HEK293T (cell line): Measurements from ENCODE around the gene MEF2D.

Source experiments
- CTCF ChIA-PET: fragments of 350-600 bp; formaldehyde crosslinking; extraction: SDS; loops from one replicate; lab custom pipeline; 2021; ENCODE audit warnings: antibody characterized with exemption, inconsistent platforms; lab: Yijun Ruan, JAX
- POLR2A ChIA-PET: fragments of 350-600 bp; formaldehyde crosslinking; extraction: SDS; loops from one replicate; lab custom pipeline; 2020; ENCODE audit warnings: antibody characterized with exemption, inconsistent platforms; lab: Yijun Ruan, JAX
- DNase-seq: peaks from one replicate; pipeline ENCODE4 v3.0.0; 2012; ENCODE audit warnings: mixed read lengths; ENCODE audit errors: extremely low spot score
- ARNT ChIP-seq: fragments of 450-650 bp; IDR thresholded peaks from 2 replicates; pipeline ENCODE4 v1.6.1; 2017; ENCODE audit warnings: mild to moderate bottlenecking
- BHLHE40 ChIP-seq: fragments of 450-650 bp; IDR thresholded peaks from 2 replicates; pipeline ENCODE4 v1.6.1; 2016; ENCODE audit warnings: mild to moderate bottlenecking, moderate library complexity, borderline replicate concordance
- CTBP1 ChIP-seq: fragments of 450-650 bp; IDR thresholded peaks from 2 replicates; pipeline ENCODE4 v1.6.1; 2016; ENCODE audit warnings: borderline replicate concordance
- ELF4 ChIP-seq: fragments of 450-650 bp; IDR thresholded peaks from 2 replicates; pipeline ENCODE4 v1.6.1; 2017; ENCODE audit warnings: antibody characterized with exemption
- FOXA1 ChIP-seq: fragments of 450-650 bp; IDR thresholded peaks from 2 replicates; pipeline ENCODE4 v1.6.1; 2016; ENCODE audit warnings: mild to moderate bottlenecking
- FOXK2 ChIP-seq: fragments of 450-650 bp; IDR thresholded peaks from 2 replicates; pipeline ENCODE4 v1.6.1; 2016; ENCODE audit warnings: mild to moderate bottlenecking
- FOXM1 ChIP-seq: fragments of 450-650 bp; IDR thresholded peaks from 2 replicates; pipeline ENCODE4 v1.6.1; 2017; ENCODE audit warnings: mild to moderate bottlenecking, borderline replicate concordance
- HDGF ChIP-seq: fragments of 450-650 bp; IDR thresholded peaks from 2 replicates; pipeline ENCODE4 v1.6.1; 2017; ENCODE audit warnings: antibody characterized with exemption, borderline replicate concordance
- L3MBTL2 ChIP-seq: fragments of 450-650 bp; conservative IDR thresholded peaks from 2 replicates; pipeline ENCODE4 v1.6.1; 2016; ENCODE audit warnings: mild to moderate bottlenecking
- LEF1 ChIP-seq: fragments of 450-650 bp; IDR thresholded peaks from 2 replicates; pipeline ENCODE4 v1.6.1; 2017; ENCODE audit warnings: mild to moderate bottlenecking, borderline replicate concordance
- NFRKB ChIP-seq: fragments of 450-650 bp; IDR thresholded peaks from 2 replicates; pipeline ENCODE4 v1.6.1; 2016; ENCODE audit warnings: mild to moderate bottlenecking, moderate library complexity
- PKNOX1 ChIP-seq: fragments of 450-650 bp; IDR thresholded peaks from 2 replicates; pipeline ENCODE4 v1.6.1; 2016
- SP1 ChIP-seq: fragments of 450-650 bp; IDR thresholded peaks from 2 replicates; pipeline ENCODE4 v1.6.1; 2017
- SUZ12 ChIP-seq: fragments of 450-650 bp; IDR thresholded peaks from 2 replicates; pipeline ENCODE4 v1.6.1; 2016; ENCODE audit warnings: mild to moderate bottlenecking
- TARDBP ChIP-seq: fragments of 450-650 bp; IDR thresholded peaks from 2 replicates; pipeline ENCODE4 v1.6.1; 2016
- ZNF384 ChIP-seq: fragments of 450-650 bp; IDR thresholded peaks from 2 replicates; pipeline ENCODE4 v1.6.1; 2016

Gene MEF2D

DNA sequence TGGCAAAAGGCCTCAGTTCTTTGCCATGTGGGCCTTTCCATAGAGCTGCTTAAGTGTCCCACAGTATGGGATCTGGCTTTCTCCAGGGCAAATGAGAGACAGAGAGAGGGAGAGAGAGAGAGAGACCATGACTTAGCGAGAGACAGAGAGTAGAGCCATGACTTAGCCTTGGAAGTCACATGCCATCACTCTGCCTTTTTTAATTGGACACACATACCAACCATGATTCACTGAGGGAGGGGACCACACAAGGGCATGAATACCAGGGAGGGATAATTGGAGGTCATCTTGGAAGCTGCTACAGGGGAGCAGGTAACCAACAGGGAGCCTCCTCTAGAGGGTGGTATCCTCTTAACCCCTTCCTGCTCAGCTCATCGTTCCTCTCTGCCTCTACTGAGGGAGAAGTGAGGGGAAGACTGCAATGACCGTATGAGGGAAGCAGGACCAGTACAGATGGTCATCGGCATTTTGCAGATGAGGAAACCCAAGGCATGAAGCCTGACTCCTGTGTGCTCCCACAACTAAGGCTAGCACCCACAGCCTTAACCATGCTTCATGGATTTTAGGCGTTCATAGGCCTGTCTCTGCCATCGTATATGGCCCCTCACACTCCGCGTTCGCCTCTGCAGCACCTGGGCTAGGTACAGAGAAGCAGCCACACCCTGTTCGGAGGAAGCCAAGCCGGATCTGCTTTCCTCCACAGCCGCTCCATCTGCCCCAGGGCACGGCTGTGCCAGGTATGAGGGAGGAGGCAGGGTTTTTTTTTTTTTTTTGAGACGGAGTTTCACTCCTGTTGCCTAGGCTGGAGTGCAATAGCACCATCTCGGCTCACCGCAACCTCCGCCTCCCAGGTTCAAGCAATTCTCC, 38.6 kb downstream of the MEF2D start:
- TF ChIP-seq L3MBTL2: no peak
- TF ChIP-seq CTBP1: no peak
- no peak for TF ChIP-seq HDGF
- TF ChIP-seq PKNOX1: no peak
- TF ChIP-seq NFRKB: no peak
- TF ChIP-seq FOXK2: no peak
- TF ChIP-seq SP1: no peak
- TF ChIP-seq FOXM1: no peak
- no peak for TF ChIP-seq SUZ12
- no peak for TF ChIP-seq TARDBP
- TF ChIP-seq LEF1: no peak
- TF ChIP-seq ELF4: no peak
- no peak for DNase-seq
- CTCF ChIA-PET: no interaction called here
- POLR2A ChIA-PET: interaction anchor here (1.1 to 5.5 kb wide), 2 partner anchors 38 to 129 kb away, joined by 3 to 64 read pairs; partner anchors contain the start of genes MEF2D and NAXE

DNA sequence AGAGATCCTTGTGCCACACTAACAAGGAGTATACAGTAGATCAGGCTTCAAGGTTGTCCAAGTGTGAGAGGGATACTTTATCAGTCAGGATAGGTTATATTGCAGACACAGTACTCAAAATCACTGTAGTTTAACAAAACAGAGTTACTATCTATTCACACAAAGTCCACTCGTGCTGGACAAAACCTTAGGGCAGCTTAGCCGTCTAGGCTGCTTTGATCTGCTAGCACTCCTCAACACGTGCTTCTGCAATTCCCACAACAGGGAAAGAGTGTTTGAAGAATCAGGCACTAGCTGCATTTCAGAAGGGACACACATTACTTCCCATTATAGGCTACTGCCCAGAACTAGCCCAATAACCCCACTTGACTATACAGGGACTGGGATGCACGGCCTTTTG, 39.5 kb downstream of the MEF2D start:
- POLR2A ChIA-PET: interaction anchor here (1.1 to 5.5 kb wide), 2 partner anchors 39 to 130 kb away, joined by 3 to 64 read pairs; partner anchors contain the start of genes MEF2D and NAXE
- TF ChIP-seq HDGF (no peak), SUZ12 (no peak), FOXA1 (no peak), BHLHE40 (no peak), ARNT (no peak), CTBP1 (no peak), PKNOX1 (no peak), LEF1 (no peak), ZNF384 (no peak), FOXM1 (no peak), SP1 (no peak), TARDBP (no peak), ELF4 (no peak), NFRKB (no peak), FOXK2 (no peak), L3MBTL2 (no peak)
- no peak for DNase-seq
- CTCF ChIA-PET: interaction anchor here (0.8 kb wide), 1 partner anchor 19 kb away, joined by 3 read pairs; no protein-coding TSS in a partner anchor

- TF ChIP-seq FOXA1 (no peak), SUZ12 (no peak), HDGF (no peak), ZNF384 (no peak), CTBP1 (no peak)
- CTCF ChIA-PET: interaction anchor here (0.8 kb wide), 1 partner anchor 20 kb away, joined by 3 read pairs; no protein-coding TSS in a partner anchor
- no peak for DNase-seq
- POLR2A ChIA-PET: interaction anchor here (5.5 kb wide), 1 partner anchor 40 kb away, joined by 64 read pairs; the partner anchor contains the start of gene MEF2D
These were observed 40.0 kb downstream of the MEF2D start for GRCh38 chr1:156460525-156460924.

- no peak for TF ChIP-seq ZNF384
- DNase-seq: no peak
- CTCF ChIA-PET: interaction anchor here (0.5 to 1.9 kb wide), 13 partner anchors 13 to 166 kb away, joined by 3 to 15 read pairs (median 6); no protein-coding TSS in a partner anchor
- POLR2A ChIA-PET: interaction anchor here (1.0 to 5.5 kb wide), 14 partner anchors 12 to 166 kb away, joined by 3 to 64 read pairs (median 6); partner anchors contain the start of genes GPATCH4 and MEF2D
These were observed 42.4 kb downstream of the MEF2D start for GRCh38 chr1:156458181-156458503.

DNA sequence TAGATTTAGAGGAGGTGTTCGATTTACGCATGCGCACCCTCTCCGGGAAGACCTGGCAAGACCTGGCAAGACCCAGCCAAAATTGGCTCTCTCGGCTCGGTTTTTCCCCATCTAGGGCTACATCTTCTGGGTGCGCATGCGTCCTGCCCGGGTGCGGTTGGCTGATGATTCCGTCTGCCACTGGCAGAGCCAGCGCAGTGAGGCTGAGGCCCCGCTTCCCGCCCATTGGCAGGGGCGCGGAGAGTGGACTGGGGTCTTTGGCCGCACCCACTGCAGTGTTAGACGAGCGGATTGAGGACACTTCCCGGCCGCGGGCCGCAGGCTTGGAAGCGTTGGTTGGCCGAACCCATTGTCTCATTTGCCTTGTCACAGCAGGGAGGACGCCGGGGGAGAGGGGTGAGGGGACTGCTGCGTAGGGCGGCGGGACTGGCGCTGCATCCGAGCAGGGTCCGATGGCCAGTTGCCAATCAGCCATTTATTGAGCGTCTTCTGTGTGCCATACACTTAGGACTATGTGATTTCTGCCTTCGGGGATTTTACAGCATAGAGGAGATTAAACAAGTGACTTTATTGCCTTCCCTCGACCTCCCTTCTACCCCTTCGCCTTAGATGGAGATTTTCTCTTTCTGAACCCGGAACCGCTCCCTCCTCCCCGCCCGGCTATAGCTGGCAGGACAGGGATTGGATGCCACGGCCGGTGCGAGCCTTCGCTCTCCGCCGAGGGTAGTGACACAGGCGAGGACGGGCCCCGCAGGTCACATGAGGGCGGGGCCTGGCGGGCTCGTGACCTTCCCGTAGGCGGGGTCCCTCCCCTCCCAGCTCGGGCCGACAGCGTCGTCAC, 43.7 kb downstream of the MEF2D start:
- ChIA-PET CTCF (interaction anchor here (0.5 to 1.8 kb wide), 18 partner anchors 11 to 168 kb away, joined by 3 to 15 read pairs (median 6); no protein-coding TSS in a partner anchor), POLR2A (interaction anchor here (0.6 to 5.5 kb wide), 33 partner anchors 10 to 208 kb away, joined by 3 to 64 read pairs (median 5); partner anchors contain the start of genes CCT3, GPATCH4, MEF2D and NAXE)
- no peak for TF ChIP-seq SUZ12
- TF ChIP-seq SP1: no peak
- no peak for TF ChIP-seq FOXA1
- TF ChIP-seq NFRKB: no peak
- TF ChIP-seq BHLHE40: no peak
- no peak for TF ChIP-seq TARDBP
- no peak for TF ChIP-seq FOXM1
- TF ChIP-seq FOXK2: no peak
- peak; percentile 69 for TF ChIP-seq ELF4
- TF ChIP-seq ZNF384: no peak
- TF ChIP-seq LEF1: no peak
- TF ChIP-seq ARNT: no peak
- TF ChIP-seq HDGF: peak; percentile 69; the same call in 1 of the 2 replicates
- TF ChIP-seq L3MBTL2: no peak
- TF ChIP-seq CTBP1: no peak
- peak; percentile 91 for TF ChIP-seq PKNOX1
- DNase-seq: peak; percentile 97
